BE2C (cell line): ENCODE measurements around the gene ARAP2.

Source experiments
- DNase-seq: peaks from one replicate; pipeline ENCODE4 v3.0.0-alpha.2; 2020
- H3K27me3 ChIP-seq: fragments of 250-450 bp; sonication (Bioruptor Pico); 2 replicates; pipeline ENCODE4 v1.5.1; 2020; ENCODE audit warnings: mild to moderate bottlenecking
- H3K36me3 ChIP-seq: fragments of 250-450 bp; sonication (Bioruptor Pico); 2 replicates; pipeline ENCODE4 v1.5.1; 2020; ENCODE audit warnings: mild to moderate bottlenecking
- H3K4me1 ChIP-seq: fragments of 250-450 bp; sonication (Bioruptor Pico); 2 replicates; pipeline ENCODE4 v1.5.1; 2020
- H3K4me3 ChIP-seq: 2 replicates; pipeline ENCODE4 v1.5.1; 2011; ENCODE audit warnings: low read depth, low read length
- H3K9me3 ChIP-seq: fragments of 250-450 bp; sonication (Bioruptor Pico); 2 replicates; pipeline ENCODE4 v1.5.1; 2020
- CTCF ChIP-seq: IDR thresholded peaks from 2 replicates; pipeline ENCODE4 v1.5.1; 2012; ENCODE audit warnings: mild to moderate bottlenecking, low read depth, low read length

ARAP2 gene

GRCh38 chr4:36207831-36208520 is 36.3 kb downstream of the ARAP2 start:
- no peak for TF ChIP-seq CTCF

DNA sequence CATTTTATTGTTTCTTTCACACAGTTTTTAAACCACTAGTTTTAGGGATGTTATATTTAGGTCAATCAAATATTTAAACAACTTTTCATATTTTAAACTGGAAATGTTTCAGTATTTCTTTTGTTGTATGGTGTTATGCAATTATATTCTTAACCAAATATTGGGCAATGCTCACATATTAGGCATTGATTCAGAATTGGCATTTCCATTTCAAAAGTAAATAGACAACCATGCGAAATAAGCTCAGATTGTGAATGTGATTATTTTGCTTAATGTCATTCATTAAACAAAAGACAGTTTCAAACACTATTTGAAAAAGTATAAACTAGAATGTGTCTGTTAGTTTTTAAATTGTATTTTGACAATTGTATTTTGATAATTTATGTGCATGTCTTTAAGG is 36.9 kb downstream of the ARAP2 start:
- no peaks in the 10 kb centered on the region for H3K9me3 ChIP-seq
- H3K4me1 ChIP-seq, result no peaks in the 10 kb centered on the region
- no peak for DNase-seq
- no peaks in the 10 kb centered on the region for H3K27me3 ChIP-seq
- TF ChIP-seq CTCF, result no peak
- no peaks in the 10 kb centered on the region for H3K36me3 ChIP-seq
- H3K4me3 ChIP-seq, result no peak overlapping the region

More at GRCh38 chr4:36207831-36208520, 36.3 kb downstream of the ARAP2 start:
- Histone ChIP-seq H3K27me3 (no peaks in the 10 kb centered on the region), H3K4me1 (no peaks in the 10 kb centered on the region), H3K4me3 (no peak overlapping the region), H3K36me3 (no peaks in the 10 kb centered on the region), H3K9me3 (no peaks in the 10 kb centered on the region)
- no peak for DNase-seq

DNA sequence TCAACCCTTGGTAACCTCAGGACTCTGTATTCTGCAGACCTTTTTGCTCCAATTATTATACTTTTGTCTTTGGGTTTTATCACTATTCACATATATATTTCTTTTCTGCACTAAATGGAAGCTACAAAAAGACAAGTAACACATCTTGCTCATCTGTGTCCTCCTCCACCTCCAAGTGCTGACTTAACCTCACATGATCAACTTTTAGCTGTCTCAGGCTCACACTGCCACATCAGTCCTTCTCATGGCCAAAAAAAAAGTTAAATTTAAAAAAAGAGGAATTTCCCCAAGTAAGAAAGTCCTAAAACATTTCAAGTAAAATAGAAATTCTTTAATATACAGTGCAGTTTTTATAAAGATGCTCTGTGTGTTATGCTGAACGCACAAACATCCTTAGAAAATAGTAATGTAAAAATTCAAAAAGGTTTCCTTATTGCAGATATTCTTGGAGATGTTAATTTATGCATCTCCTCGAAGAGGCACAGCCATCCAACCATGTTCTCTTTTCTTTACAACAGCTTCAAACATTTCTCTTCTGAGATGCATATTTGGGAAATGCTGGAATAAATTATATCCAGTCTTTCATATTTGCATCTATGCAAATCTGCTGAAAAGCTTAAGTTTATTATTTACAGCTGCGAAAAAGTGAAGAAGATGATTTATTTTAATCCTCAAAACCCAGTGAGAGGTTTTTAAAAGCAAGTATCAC is 37.6 kb downstream of the ARAP2 start:
- Histone ChIP-seq H3K4me1 (no peaks in the 10 kb centered on the region), H3K9me3 (no peaks in the 10 kb centered on the region), H3K4me3 (no peak overlapping the region), H3K36me3 (no peaks in the 10 kb centered on the region), H3K27me3 (no peaks in the 10 kb centered on the region)
- no peak for DNase-seq
- TF ChIP-seq CTCF, result no peak

GRCh38 chr4:36206012-36206411 is 38.3 kb downstream of the ARAP2 start:
- no peaks in the 10 kb centered on the region for H3K36me3 ChIP-seq
- no peak overlapping the region for H3K4me3 ChIP-seq
- no peaks in the 10 kb centered on the region for H3K9me3 ChIP-seq
- no peak for TF ChIP-seq CTCF
- DNase-seq, result no peak
- no peaks in the 10 kb centered on the region for H3K27me3 ChIP-seq
- H3K4me1 ChIP-seq, result no peaks in the 10 kb centered on the region

DNA sequence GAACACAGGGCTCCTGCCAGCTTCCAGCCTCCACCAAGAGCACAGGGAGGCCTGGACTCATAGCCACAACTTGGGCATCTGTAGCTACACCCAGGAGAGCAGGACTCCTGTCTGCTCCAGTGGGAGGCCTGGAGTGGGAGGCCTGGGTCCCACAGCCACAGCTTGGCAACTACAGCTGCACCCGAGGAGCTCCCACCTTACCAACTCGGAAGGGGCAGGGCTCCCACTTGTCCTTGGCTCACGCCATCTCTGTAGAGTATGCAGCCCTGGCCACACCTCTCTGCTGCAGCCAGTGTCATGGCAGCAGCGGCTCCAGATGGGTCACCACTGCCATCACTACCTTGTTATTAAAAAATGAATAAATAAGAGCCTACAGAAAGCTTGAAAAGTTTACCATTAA is 45.5 kb downstream of the ARAP2 start:
- no peak for TF ChIP-seq CTCF
- no peak for DNase-seq
- H3K9me3 ChIP-seq, result no peaks in the 10 kb centered on the region
- H3K4me3 ChIP-seq, result no peak overlapping the region
- H3K4me1 ChIP-seq, result no peaks in the 10 kb centered on the region
- no peaks in the 10 kb centered on the region for H3K36me3 ChIP-seq
- H3K27me3 ChIP-seq, result no peaks in the 10 kb centered on the region

DNA sequence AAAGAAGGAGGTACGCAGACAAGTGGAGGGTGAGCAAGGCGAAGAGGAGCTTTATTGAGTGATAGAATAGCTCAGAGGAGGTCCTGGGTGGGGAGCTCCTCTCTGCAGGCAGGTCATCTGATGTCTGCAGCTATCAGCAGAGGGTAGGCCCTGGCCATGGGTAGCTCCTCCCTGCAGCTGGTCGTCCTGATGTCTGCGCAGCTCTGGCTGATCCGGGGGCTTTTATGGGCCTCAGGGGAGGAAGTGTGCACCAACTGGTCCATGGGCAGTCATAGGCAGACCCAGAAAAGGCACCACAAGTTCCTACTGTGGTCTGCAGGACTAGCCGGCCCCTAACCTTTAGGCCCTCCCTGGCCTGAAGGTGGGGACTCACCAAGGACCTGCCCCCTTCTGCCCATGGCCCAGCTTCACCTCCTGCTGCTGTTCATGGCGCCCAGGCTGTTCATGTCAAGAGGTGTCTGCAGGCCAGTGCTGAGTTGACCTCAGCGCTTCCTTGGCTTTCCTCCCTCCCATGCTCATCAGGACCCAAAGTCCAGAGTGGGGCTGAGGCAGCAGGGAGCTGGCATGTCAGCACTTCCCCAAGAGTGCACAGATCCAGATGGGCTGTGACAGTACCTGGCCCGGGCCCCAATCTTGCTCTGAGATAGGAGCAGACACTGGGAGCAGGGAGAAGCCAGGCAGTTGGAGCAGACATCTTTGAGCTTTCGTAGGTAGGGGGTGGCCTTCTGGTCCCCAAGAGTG is 46.1 kb downstream of the ARAP2 start:
- Histone ChIP-seq H3K4me1 (no peaks in the 10 kb centered on the region), H3K9me3 (no peaks in the 10 kb centered on the region), H3K36me3 (no peaks in the 10 kb centered on the region), H3K4me3 (no peak overlapping the region), H3K27me3 (no peaks in the 10 kb centered on the region)
- DNase-seq, result no peak
- TF ChIP-seq CTCF, result no peak
